HepG2 (cell line): ENCODE measurements around the gene PITPNM2. TPM values are rescaled to one million over a fixed set of nuclear protein-coding genes. Genes with fewer than 3 reads are reported as not detected.
A peak's percentile ranks its signal among the peaks of the same experiment; 100 is the strongest.
"Not testable (repeated sequence)": the region's sequence is repeated elsewhere in the genome, so short reads cannot be mapped to it uniquely, and the experiment has no call there.

Experiments used
- ATAC-seq: fragments of 200-7000 bp; cut with Tn5 transposase; 3 replicates; pipeline ENCODE4 v1.9.1; 2020; ENCODE audit warnings: mild to moderate bottlenecking, moderate library complexity
- BruUV-seq: library from RNA; stranded (reverse); fragments of 400-500 nt; replicated peaks from 2 replicates; lab custom pipeline; 2021; lab: Mats Ljungman, UMichigan
- CTCF ChIA-PET: fragments of 300-600 bp; formaldehyde crosslinking; extraction: SDS; loops from one replicate; lab custom pipeline; 2021; ENCODE audit warnings: low total read pairs, inconsistent platforms, low intra/inter-chr PET ratio; lab: Yijun Ruan, JAX
- POLR2A ChIA-PET: fragments of 350-600 bp; sonication (Branson Sonifier 250); formaldehyde crosslinking; loops from one replicate; lab custom pipeline; 2020; ENCODE audit warnings: antibody characterized with exemption, inconsistent platforms; lab: Yijun Ruan, JAX
- DNase-seq: peaks from one replicate; pipeline ENCODE4 v3.0.0-alpha.2; 2015; ENCODE audit warnings: low spot score
- FAIRE-seq: peaks from 3 replicates; lab custom pipeline; 2011; peaks lifted over from hg19 to GRCh38; lab: Jason Lieb, UNC
- H2AFZ ChIP-seq: one replicate; pipeline ENCODE4 v1.6.1; 2011; ENCODE audit warnings: low read length, inconsistent platforms
- H3K27ac ChIP-seq: fragments of 300-600 bp; 3 replicates; pipeline ENCODE4 v1.8.0; 2011; ENCODE audit warnings: mixed run types, mild to moderate bottlenecking, mixed read lengths, low read length, inconsistent platforms; ENCODE audit not compliant: insufficient read depth; ENCODE audit errors: extremely low read length
- H3K27me3 ChIP-seq, 2 experiments: fragments of 200-600 bp in 1 of 2; 2 replicates in 1 of 2; 3 replicates in 1 of 2; pipeline versions ENCODE4 v1.6.0 to v1.8.0; 2011; ENCODE audit warnings: low read length in 2 of 2, mild to moderate bottlenecking in 2 of 2, moderate library complexity in 2 of 2, inconsistent platforms in 1 of 2; ENCODE audit not compliant: insufficient read depth in 2 of 2, control insufficient read depth in 1 of 2
- H3K36me3 ChIP-seq, 2 experiments: fragments of 200-600 bp in 1 of 2; replicated peaks in 1 of 2; 2 replicates in 1 of 2; 3 replicates in 1 of 2; pipeline versions ENCODE4 v1.5.1 to v1.8.0; 2011; ENCODE audit warnings: low read length in 2 of 2, inconsistent platforms in 1 of 2; ENCODE audit not compliant: insufficient read depth in 2 of 2, control insufficient read depth in 1 of 2
- H3K4me1 ChIP-seq: 2 replicates; pipeline ENCODE4 v1.5.1; 2012; ENCODE audit warnings: low read length, inconsistent platforms; ENCODE audit not compliant: insufficient read depth
- H3K4me2 ChIP-seq: 2 replicates; pipeline ENCODE4 v1.6.0; 2011; ENCODE audit warnings: low read depth, low read length, inconsistent platforms
- H3K4me3 ChIP-seq, 3 experiments: fragments of 200-600 bp in 1 of 3; sonication (generic), shearing (Covaris generic) in 1 of 3; replicated peaks in 1 of 3; 2 replicates each; pipeline ENCODE4 v1.5.1; 2011 to 2016; ENCODE audit warnings: low read length in 3 of 3, inconsistent platforms in 2 of 3, low read depth in 2 of 3, mild to moderate bottlenecking in 2 of 3, control low read depth in 1 of 3, mixed read lengths in 1 of 3; ENCODE audit not compliant: insufficient read depth in 1 of 3
- H3K79me2 ChIP-seq: one replicate; pipeline ENCODE4 v1.6.1; 2011; ENCODE audit warnings: low read length, inconsistent platforms; ENCODE audit not compliant: insufficient read depth
- H3K9ac ChIP-seq: 2 replicates; pipeline ENCODE4 v1.6.0; 2011; ENCODE audit warnings: mild to moderate bottlenecking, low read depth, low read length, inconsistent platforms; ENCODE audit not compliant: insufficient read depth
- H3K9me3 ChIP-seq: 2 replicates; pipeline ENCODE4 v1.5.1; 2012; ENCODE audit warnings: mild to moderate bottlenecking, low read length
- H4K20me1 ChIP-seq: 2 replicates; pipeline ENCODE4 v1.6.0; 2011; ENCODE audit warnings: inconsistent platforms, mild to moderate bottlenecking, low read length, moderate library complexity; ENCODE audit not compliant: insufficient read depth
- ARID4A ChIP-seq: sonication (generic); formaldehyde crosslinking; IDR thresholded peaks from 2 replicates; pipeline ENCODE4 v1.5.0; 2020; ENCODE audit warnings: mild to moderate bottlenecking, missing genetic modification reagents, borderline replicate concordance
- GATAD2A ChIP-seq: IDR thresholded peaks from 2 replicates; pipeline ENCODE4 v1.6.1; 2016
- MTERF4 ChIP-seq: sonication (generic); formaldehyde crosslinking; IDR thresholded peaks from 2 replicates; pipeline ENCODE4 v1.8.0; 2023; ENCODE audit warnings: mild to moderate bottlenecking, missing genetic modification reagents
- NKX3-1 ChIP-seq: sonication (generic); formaldehyde crosslinking; IDR thresholded peaks from 2 replicates; pipeline ENCODE4 v1.5.0; 2020; ENCODE audit warnings: missing genetic modification reagents
- PAXIP1 ChIP-seq: sonication (generic); formaldehyde crosslinking; conservative IDR thresholded peaks from 2 replicates; pipeline ENCODE4 v1.4.0; 2020; ENCODE audit warnings: mild to moderate bottlenecking, missing genetic modification reagents, moderate library complexity
- SP5 ChIP-seq: IDR thresholded peaks from 2 replicates; pipeline ENCODE4 v1.6.1; 2016; ENCODE audit warnings: low read depth, borderline replicate concordance
- ZNF678 ChIP-seq: sonication (generic); formaldehyde crosslinking; IDR thresholded peaks from 2 replicates; pipeline ENCODE4 v1.4.0; 2020; ENCODE audit warnings: mild to moderate bottlenecking, missing genetic modification reagents
- ZNF782 ChIP-seq: sonication (generic); formaldehyde crosslinking; IDR thresholded peaks from 2 replicates; pipeline ENCODE4 v1.4.0; 2020; ENCODE audit warnings: missing genetic modification reagents, mild to moderate bottlenecking, borderline replicate concordance
- ZSCAN29 ChIP-seq: sonication (generic); formaldehyde crosslinking; conservative IDR thresholded peaks from 2 replicates; pipeline ENCODE4 v1.4.0; 2020; ENCODE audit warnings: mild to moderate bottlenecking, missing genetic modification reagents
- WGBS: methylation state at CpG from one replicate; pipeline ENCODE4 v1.1.6; 2017; ENCODE audit warnings: low lambda C conversion rate; 5-methylcytosine and 5-hydroxymethylcytosine counted together
- in situ Hi-C: cut with HindIII; loops from 2 replicates; pipeline ENCODE4 v1.10.0; 2017; ENCODE audit warnings: low pct_unique_long_range_greater_than_20kb; ENCODE audit not compliant: extremely low pct_ligation_motif_present
- intact Hi-C: fragments of 100-400 bp; cut with micrococcal nuclease; formaldehyde crosslinking; loops from one replicate; pipeline ENCODE4 v1.10.0; 2022; ENCODE audit not compliant: unreplicated experiment
- polyA plus RNA-seq, 8 experiments: library from polyadenylated mRNA; depleted of rRNA in 3 of 8; stranded (reverse) in 7 of 8; unstranded in 1 of 8; fragments of >200 nt; fragmentation: Illumina TruSeq in 4 of 8; extraction: Trizol in 4 of 8; gene quantifications; 2 replicates each; pipeline versions ENCODE4 v1.2.1 to v1.2.3, GENCODE V29; 2011 to 2016; ENCODE audit warnings: low read depth in 4 of 8, missing spikeins in 1 of 8, mixed read lengths in 1 of 8; ENCODE audit not compliant: insufficient read depth in 1 of 8
- total RNA-seq, 5 experiments: library from RNA; depleted of rRNA; stranded (reverse); fragments of >200 nt; fragmentation: Illumina TruSeq; extraction: Trizol; gene quantifications; 2 replicates each; pipeline ENCODE4 v1.2.3, GENCODE V29; 2016; ENCODE audit warnings: low read depth in 1 of 5

PITPNM2 gene
- total and polyA plus RNA-seq, 2 of the 13 experiments (the other 11 are each of a cell fraction or from before 2014, with no cell fraction given): 4.2 to 5.3 TPM

GRCh38 chr12:123104809-123105208, 46.1 kb downstream of the PITPNM2 start (continued):
- TF ChIP-seq NKX3-1 (CRISPR knock-in tag) (no peak), SP5 (CRISPR knock-in tag) (no peak), ARID4A (CRISPR knock-in tag) (no peak), ZNF678 (CRISPR knock-in tag) (no peak), GATAD2A (CRISPR knock-in tag) (0 out of 2 replicates have a peak, but pooled peaks have one; percentile 15), PAXIP1 (CRISPR knock-in tag) (0 out of 2 replicates have a peak, but pooled peaks have one; percentile 16), ZSCAN29 (CRISPR knock-in tag) (peak; percentile 98), MTERF4 (CRISPR knock-in tag) (no peak), ZNF782 (CRISPR knock-in tag) (no peak)
- TF ChIP-seq, all 625 proteins: peak for 9

- peaks cover 53% of the 10 kb centered on the region for H3K4me1 ChIP-seq
- POLR2A ChIA-PET: interaction anchor here (1.4 kb wide), 1 partner anchor 129 kb away, joined by 4 read pairs; the partner anchor contains the start of genes MPHOSPH9 and MTRFR
Measured at GRCh38 chr12:123104094-123104493, 46.8 kb downstream of the PITPNM2 start.

More at GRCh38 chr12:123104094-123104493, 46.8 kb downstream of the PITPNM2 start:
- H3K27ac ChIP-seq, H3K9ac ChIP-seq, BruUV-seq, H2AFZ ChIP-seq, H3K79me2 ChIP-seq, intact Hi-C loops, H3K4me3 ChIP-seq, ATAC-seq, H3K9me3 ChIP-seq, in situ Hi-C loops, H3K27me3 ChIP-seq, CTCF ChIA-PET, H4K20me1 ChIP-seq, FAIRE-seq, H3K4me2 ChIP-seq, DNase-seq: not testable (repeated sequence)
- 98% methylated on average over 8 of the region's 12 CpGs for WGBS
- H3K36me3 ChIP-seq: peaks cover 5 to 19% of the 10 kb centered on the region in 2 experiments; a peak in 4 of 5 replicates
